Ishikawa (cell line): ENCODE data around the gene HES7.

Source experiments
- CEBPB ChIP-seq: IDR thresholded peaks from 2 replicates; pipeline ENCODE4 v1.6.1; 2012
- CREB1 ChIP-seq: IDR thresholded peaks from 2 replicates; pipeline ENCODE4 v1.6.1; 2012; ENCODE audit warnings: low read depth
- EP300 ChIP-seq: IDR thresholded peaks from 2 replicates; pipeline ENCODE4 v1.6.1; 2012; ENCODE audit warnings: borderline replicate concordance
- FOXM1 ChIP-seq: IDR thresholded peaks from 2 replicates; pipeline ENCODE4 v1.6.1; 2012; ENCODE audit warnings: low read depth, borderline replicate concordance
- NFIC ChIP-seq: IDR thresholded peaks from 2 replicates; pipeline ENCODE4 v1.6.1; 2012
- RAD21 ChIP-seq: IDR thresholded peaks from 2 replicates; pipeline ENCODE4 v1.6.1; 2012; ENCODE audit warnings: low read depth
- TAF1 ChIP-seq: IDR thresholded peaks from 2 replicates; pipeline ENCODE4 v1.6.1; 2012; ENCODE audit warnings: low read depth, mild to moderate bottlenecking
- TCF12 ChIP-seq: IDR thresholded peaks from 2 replicates; pipeline ENCODE4 v1.6.1; 2012; ENCODE audit warnings: low read depth
- YY1 ChIP-seq: IDR thresholded peaks from 2 replicates; pipeline ENCODE4 v1.6.1; 2012; ENCODE audit warnings: low read depth
- ZBTB7A ChIP-seq: IDR thresholded peaks from 2 replicates; pipeline ENCODE4 v1.6.1; 2012; ENCODE audit warnings: low read depth
- TF ChIP-seq, protein P1 (sequence below): IDR thresholded peaks from 2 replicates; pipeline ENCODE4 v1.6.1; 2012
- TF ChIP-seq, protein P2 (sequence below): IDR thresholded peaks from 2 replicates; pipeline ENCODE4 v1.6.1; 2012; ENCODE audit warnings: low read depth, mild to moderate bottlenecking

DNA sequence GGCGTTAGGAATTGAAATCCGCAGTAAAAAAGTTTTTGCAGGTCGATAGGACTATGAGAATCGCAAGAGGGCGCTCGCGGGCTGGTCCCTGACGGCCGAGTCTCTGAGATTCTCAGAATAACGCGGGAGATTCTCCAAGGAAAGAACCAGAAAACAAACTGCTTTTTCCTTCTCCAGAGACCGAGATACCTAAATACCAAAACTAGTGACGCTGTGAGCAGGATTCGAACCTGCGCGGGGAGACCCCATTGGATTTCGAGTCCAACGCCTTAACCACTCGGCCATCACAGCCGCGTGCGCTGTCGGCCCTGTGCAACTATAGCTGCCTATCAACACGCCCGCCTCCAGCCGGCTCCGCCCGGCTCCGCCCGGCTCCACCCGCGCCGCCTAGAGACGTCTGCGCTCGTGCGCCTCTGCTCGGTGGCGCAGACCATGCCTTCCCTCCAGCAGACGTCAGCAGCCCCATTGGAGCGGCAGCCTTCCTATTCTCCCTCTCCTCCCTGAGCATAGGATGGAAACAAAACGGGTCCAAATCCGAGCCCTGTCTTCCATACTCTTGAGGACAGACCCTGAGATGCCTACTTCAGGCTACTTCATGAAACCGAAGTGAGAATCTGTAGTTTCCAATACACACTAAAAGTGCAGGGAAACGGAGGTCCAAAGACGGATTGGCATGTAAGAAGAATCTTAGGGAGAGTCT is 14.9 kb upstream of the HES7 start:
- TF ChIP-seq EP300 = 0 out of 2 replicates have a peak, but pooled peaks have one; percentile 43
- TF ChIP-seq NFIC = no peak
- TF ChIP-seq FOXM1 = peak; percentile 25; the same call in 1 of the 2 replicates
- TF ChIP-seq YY1 = peak; percentile 66
- TF ChIP-seq RAD21 = peak; percentile 66
- TF ChIP-seq, protein P1, sequence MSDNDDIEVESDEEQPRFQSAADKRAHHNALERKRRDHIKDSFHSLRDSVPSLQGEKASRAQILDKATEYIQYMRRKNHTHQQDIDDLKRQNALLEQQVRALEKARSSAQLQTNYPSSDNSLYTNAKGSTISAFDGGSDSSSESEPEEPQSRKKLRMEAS = peak; percentile 62
- TF ChIP-seq CREB1 = no peak
- TF ChIP-seq TAF1 = peak; percentile 64; the same call in 1 of the 2 replicates
- no peak for TF ChIP-seq ZBTB7A
- peak; percentile 38; the same call in 1 of the 2 replicates for TF ChIP-seq CEBPB
- TF ChIP-seq, protein P2, sequence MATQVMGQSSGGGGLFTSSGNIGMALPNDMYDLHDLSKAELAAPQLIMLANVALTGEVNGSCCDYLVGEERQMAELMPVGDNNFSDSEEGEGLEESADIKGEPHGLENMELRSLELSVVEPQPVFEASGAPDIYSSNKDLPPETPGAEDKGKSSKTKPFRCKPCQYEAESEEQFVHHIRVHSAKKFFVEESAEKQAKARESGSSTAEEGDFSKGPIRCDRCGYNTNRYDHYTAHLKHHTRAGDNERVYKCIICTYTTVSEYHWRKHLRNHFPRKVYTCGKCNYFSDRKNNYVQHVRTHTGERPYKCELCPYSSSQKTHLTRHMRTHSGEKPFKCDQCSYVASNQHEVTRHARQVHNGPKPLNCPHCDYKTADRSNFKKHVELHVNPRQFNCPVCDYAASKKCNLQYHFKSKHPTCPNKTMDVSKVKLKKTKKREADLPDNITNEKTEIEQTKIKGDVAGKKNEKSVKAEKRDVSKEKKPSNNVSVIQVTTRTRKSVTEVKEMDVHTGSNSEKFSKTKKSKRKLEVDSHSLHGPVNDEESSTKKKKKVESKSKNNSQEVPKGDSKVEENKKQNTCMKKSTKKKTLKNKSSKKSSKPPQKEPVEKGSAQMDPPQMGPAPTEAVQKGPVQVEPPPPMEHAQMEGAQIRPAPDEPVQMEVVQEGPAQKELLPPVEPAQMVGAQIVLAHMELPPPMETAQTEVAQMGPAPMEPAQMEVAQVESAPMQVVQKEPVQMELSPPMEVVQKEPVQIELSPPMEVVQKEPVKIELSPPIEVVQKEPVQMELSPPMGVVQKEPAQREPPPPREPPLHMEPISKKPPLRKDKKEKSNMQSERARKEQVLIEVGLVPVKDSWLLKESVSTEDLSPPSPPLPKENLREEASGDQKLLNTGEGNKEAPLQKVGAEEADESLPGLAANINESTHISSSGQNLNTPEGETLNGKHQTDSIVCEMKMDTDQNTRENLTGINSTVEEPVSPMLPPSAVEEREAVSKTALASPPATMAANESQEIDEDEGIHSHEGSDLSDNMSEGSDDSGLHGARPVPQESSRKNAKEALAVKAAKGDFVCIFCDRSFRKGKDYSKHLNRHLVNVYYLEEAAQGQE = no peak
- peak; percentile 69 for TF ChIP-seq TCF12
